Right lobe of liver (tissue), 4 donors: ENCODE results near the gene EXOC3.

Source experiments
- CTCF ChIP-seq, 4 donors: fragments of 200-600 bp in 3 of 4; fragments of 450-650 bp in 1 of 4; IDR thresholded peaks; one replicate each; pipeline versions ENCODE4 v1.5.1 to v1.8.0; 2016 to 2022; ENCODE audit warnings: antibody characterized with exemption in 4 of 4, mild to moderate bottlenecking in 2 of 4
- POLR2A ChIP-seq: fragments of 450-650 bp; IDR thresholded peaks from one replicate; pipeline ENCODE4 v1.6.1; 2017; ENCODE audit warnings: antibody characterized with exemption, mild to moderate bottlenecking
- donor health status: DM: no; HTN: no; CAD: no.
- donor health status: DM: no; HTN: no; CAD: no.
- donor health status: DM: no; HTN: yes; CAD: no.

GRCh38 chr5:499233-500209 is 56.5 kb downstream of the EXOC3 start:
- no peak for TF ChIP-seq CTCF (IDR thresholded peaks at IDR 0.05)
- no peak for TF ChIP-seq POLR2A
